Activated gamma-delta T cell treated with anti-CD3 and anti-CD28 coated beads, Interleukin-2, amount 50 U/mL, for 16 hours (primary cell): Measurements from ENCODE around the gene TIMP2.
"Not testable (repeated sequence)": the region's sequence is repeated elsewhere in the genome, so short reads cannot be mapped to it uniquely, and the experiment has no call there.

ENCODE experiments used
- DNase-seq: peaks from one replicate; pipeline ENCODE4 v3.0.0-alpha.2; 2020; ENCODE audit warnings: low read depth

TIMP2 gene

DNA sequence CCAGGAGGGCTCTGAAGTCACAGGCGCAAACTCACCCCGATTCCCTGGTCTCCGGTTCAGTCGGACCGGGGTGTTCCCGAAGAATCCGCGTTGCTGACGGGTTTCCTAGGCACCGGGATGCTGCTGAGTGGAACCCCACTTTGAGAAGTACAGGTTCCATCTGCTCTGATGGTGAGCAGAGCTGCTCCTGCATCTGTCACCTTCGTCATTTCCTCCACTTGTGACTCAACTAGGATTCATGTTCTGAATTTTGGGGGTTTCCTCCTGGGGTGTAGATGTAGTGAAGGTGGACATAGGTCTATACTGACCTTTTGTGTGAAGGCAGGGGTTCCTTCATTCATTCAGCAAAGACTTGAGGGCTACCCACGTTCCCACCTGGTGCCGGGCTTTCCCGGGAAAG, 29.5 kb upstream of the TIMP2 start:
- no peak for DNase-seq

GRCh38 chr17:78953356-78954350, 28.5 kb upstream of the TIMP2 start:
- DNase-seq = no peak

DNA sequence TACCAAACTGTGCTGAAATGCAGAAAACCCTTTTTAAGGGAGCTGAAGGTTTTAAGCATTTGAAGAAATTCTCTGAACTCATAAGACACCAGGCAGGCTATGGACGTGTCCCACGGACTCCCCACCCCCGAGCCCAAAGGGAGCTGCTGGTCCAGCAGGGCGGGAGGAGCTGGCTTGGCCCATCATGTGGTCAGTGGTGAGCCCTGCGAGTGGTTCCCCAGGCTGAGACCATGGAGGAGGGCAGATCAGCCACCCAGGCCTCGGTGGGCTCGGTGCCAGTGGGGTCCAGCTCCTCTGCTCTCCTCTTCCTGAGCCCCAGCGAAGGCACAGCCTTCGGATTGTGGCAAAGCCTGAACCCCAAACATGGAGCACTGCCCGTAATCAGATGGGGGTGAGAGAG, 27.5 kb upstream of the TIMP2 start:
- no peak for DNase-seq

DNA sequence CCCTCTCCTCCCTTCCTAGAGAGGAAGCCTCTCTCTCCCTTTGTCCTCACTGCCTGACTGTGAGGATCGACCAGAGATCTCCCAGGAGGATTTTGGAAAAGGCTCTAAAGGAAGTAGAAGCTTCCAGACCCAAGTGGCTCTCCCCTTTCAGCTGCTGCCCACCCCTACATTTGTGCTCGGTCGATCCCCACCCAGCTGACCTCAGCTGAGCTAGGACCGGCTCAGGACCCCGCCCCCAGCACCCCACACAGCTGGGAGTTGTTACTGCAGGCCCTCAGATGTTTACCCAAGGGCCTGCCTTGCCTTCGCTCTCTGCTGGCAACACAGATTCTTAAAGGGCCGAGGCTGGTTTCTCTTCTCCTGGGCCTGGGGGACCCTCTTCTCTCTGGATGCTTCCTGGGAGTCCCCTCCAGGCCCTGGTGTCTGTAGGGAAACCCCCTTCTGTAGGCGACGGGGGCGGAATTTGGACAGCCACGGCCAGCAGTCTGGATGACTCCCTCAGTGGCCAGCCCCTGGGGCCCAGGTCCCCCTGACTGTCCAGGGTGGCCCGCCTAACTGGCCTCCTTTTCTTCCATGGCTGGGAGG, 26.9 kb upstream of the TIMP2 start:
- DNase-seq = no peak

DNA sequence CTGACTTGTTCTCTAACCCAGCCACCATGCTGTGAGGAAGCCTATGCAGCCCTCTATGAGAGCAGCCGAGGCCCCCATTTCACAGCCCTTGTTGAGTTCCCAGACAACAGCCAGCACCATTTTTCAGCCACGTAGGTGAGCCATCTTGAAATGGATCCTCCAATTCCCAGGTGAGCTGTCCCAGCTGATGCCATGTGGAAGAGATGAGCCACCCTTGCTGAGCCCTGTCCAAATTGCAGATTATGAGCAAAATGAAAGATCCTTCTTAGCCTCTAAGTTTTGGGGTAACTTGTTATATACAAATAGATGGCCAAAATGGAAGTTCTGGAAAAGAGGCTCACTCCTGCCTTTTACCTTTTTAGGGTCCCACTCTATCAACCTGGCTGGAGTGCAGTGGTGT, 25.7 kb upstream of the TIMP2 start:
- no peak for DNase-seq

GRCh38 chr17:78947235-78948149, 22.3 kb upstream of the TIMP2 start:
- no peak for DNase-seq

DNA sequence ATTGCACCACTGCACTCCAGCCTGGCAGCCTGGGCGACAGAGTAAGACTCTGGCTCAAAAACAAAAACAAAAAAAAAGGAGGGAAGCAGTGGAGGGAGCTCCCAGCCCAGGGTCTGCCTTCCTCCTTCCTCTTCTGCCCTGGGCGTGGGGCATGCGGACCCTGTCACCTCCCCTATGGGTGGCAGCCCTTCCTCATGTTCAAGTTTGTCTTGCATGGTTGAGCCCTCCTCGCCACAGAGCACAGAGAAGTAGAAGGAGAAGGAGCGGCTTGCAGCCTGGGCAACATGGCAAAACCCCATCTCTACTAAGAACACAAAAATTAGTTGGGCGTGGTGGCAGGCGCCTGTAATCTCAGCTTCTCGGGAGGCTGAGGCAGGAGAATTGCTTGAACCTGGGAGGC, 21.4 kb upstream of the TIMP2 start:
- DNase-seq = no peak

DNA sequence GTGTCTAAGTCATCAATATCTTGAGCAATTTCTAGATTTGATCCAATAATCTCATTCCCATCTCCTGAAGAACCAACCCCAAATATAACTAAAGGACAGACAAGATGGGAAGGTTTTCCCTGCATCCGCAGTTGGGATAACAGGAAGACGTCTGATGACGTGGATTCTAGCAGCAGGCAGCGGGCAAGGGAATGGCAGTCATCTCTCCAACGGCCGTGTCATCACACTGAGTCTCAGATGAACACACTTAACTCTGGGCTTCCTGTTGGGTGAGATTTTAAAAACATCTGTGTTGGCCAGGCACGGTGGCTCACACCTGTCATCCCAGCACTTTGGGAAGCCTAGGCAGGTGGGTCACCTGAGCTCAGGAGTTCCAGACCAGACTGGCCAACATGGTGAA, 20.9 kb upstream of the TIMP2 start:
- DNase-seq = no peak

DNA sequence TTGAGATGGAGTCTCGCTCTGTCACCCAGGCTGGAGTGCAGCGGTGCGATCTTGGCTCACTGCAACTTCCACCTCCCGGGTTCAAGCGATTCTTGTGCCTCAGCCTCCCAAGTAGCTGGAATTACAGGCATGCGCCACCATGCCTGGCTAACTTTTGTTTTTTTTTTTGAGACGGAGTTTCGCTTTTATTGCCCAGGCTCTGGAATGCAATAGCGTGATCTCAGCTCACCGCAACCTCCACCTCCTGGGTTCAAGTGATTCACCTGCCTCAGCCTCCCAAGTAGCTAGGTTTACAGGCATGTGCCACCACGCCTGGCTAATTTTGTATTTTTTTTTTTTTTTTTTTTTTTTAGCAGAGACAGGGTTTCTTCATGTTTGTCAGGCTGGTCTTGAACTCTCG, 20.3 kb upstream of the TIMP2 start:
- not testable (repeated sequence) for DNase-seq

GRCh38 chr17:78944956-78945355, 19.8 kb upstream of the TIMP2 start:
- no peak for DNase-seq

DNA sequence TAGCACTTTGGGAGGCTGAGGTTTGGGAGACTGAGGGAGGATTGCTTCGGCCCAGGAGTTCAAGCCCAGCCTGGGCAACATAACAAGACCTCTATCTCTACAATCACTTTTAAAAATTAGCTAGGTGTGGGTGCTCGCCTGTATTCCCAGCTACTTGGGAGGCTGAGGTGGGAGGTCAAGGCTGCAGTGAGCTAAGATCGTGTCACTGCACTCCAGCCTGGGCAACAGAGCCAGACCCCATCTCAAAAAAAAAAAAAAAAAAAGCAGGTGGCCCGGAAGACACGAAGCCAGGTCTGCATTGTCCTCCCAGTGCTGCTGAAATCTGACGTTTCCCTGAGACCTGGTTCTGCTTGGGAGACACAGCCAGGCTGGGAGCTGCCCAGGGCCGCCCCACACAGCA, 18.8 kb upstream of the TIMP2 start:
- no peak for DNase-seq

- DNase-seq = no peak
Measured at GRCh38 chr17:78940708-78941107, 15.5 kb upstream of the TIMP2 start.

- no peak for DNase-seq
Measured at GRCh38 chr17:78940258-78940657, 15.1 kb upstream of the TIMP2 start.

DNA sequence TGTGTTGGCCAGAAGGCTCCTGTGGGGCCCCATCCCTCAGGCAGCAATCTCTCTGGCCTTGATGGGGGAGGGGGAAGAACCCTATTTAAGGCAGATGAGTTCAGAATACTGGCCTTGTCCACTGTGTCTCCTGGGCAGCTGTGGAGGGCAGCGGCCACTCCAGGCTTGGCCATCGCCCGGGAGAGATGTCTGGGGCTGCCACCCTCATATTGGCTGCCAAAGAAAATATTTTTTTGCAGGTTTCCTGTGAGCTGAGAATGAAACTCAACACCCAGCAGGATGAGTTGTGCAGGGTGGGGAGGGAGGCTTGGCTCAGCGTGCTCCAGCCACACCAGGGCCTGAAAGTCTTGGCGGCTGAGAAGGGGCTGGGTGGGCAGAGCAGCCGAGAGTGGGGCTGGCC, 14.4 kb upstream of the TIMP2 start:
- no peak for DNase-seq

DNA sequence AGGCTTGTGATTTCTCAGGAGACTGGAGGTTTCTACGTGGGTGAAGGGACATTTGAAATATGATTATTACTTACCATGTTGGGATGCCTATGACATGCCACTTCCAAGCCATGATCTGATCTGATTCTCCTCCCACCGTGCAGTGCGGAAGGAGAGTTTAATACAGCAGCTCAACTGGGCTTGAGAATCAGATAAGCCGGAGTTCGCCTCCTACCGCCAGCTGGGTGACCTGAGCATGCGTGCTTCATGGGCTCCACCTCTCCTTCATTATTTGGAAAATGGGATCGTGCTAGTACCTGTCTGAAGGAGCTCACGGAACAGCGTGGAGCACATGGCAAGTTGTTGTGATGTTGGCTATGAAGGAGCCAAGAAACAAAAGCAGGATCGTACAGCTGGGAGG, 12.4 kb upstream of the TIMP2 start:
- no peak for DNase-seq

DNA sequence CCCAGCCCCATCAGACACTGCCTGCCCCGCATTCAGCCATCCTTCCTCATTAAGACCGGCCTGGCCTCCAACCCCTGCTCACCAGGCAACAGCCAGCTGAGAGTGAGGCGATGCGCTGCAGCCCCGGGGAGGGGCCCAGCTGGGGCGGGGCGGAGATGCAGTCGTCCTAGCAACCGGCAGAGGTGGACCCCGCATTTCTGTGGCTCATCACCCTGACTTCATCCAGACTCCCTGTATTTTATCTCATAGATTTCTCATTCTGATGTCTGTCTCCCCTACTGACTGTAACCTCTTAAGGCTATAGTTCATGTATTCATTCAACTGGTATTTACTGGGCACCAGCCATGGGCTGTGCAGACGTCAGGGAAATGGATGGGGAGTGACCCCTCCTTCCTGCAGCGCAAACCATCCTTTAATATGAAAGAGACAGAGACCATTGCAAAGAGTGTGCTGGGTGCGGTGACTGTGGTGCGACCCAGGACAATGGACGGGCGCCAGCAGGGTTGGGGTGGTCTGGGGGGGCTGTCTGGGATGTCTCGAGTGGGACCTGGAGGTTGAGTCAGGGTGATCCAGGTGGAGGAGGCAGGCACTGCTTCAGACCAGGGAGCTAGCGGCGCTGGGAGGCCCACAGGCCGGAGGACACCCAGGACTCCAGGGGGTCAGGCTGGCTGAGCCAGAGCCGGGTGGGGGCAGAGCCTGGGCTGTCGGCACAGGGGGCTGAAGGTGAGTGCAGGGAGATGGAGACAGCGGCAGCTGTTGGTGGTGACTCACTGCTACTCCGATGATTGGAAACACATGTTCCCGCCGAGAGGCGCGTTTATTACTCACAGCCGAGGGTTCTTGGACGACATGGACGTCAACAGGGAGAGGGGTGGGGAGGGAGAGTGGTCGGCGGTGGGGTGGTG, 10.5 kb upstream of the TIMP2 start:
- no peak for DNase-seq

- no peak for DNase-seq
Measured at GRCh38 chr17:78934681-78935418, 9.7 kb upstream of the TIMP2 start.

GRCh38 chr17:78933959-78934568, 8.9 kb upstream of the TIMP2 start:
- no peak for DNase-seq

- peak; percentile 23 for DNase-seq
Measured at GRCh38 chr17:78933025-78933958, 8.1 kb upstream of the TIMP2 start.
